NCI-H2081 (cell line): ENCODE measurements around the gene VILL.
"Not testable (repeated sequence)": the region's sequence is repeated elsewhere in the genome, so short reads cannot be mapped to it uniquely, and the experiment has no call there.

ENCODE experiments used
- DNase-seq, 2 experiments: peaks; one replicate each; lab custom pipeline; 2025; lab: John Stamatoyannopoulos, UW

Gene VILL

DNA sequence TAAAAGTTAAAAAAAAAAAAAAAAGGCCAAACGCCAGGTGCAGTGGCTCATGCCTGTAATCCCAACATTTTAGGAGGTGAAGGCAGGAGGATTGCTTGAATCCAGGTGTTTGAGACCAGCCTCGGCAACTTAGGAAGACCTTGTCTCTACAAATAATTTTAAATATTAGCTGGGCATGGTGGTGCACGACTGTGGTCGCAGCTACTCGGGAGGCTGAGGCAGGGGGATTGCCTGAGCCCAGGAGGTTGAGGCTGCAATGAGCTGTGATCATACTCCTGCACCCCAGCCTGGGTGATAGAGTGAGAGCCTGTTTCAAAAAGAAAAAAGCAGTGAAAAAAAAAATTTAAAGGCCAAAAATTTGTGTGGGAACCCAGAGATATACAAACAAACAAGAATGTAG is 45.7 kb downstream of the VILL start:
- no peak for DNase-seq

DNA sequence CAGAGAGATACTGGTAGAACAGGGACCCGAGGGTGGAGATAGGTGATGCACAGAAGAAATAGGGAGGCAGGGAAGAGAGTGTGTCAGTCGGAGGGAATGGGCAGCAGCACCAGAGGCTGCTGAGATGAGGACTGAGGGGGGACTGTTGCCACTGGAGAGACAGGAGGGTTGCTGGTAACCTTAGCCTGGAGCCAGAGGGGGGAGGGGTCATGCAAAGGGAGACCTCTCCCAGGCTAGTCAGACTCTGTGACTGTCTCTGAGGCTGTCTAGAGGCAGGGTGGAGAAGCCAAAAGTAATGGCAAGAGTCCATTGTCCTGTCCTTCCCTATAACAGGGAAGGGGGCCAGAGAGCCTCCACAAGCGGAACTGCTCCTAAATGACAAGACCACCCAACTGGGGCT is 46.3 kb downstream of the VILL start:
- DNase-seq, result no peak

GRCh38 chr3:38038447-38038911 is 47.9 kb downstream of the VILL start:
- DNase-seq, result no peak

- no peak for DNase-seq
Measured at GRCh38 chr3:38039101-38039898, 48.7 kb downstream of the VILL start, which contains the start of gene DLEC1. DLEC1 (plus strand) TSS chr3:38039208; CDS start chr3:38039226, 18 bp downstream.

GRCh38 chr3:38039899-38040261 is 49.3 kb downstream of the VILL start:
- DNase-seq, result no peak

- DNase-seq, result no peak
Measured at GRCh38 chr3:38040401-38040800, 49.8 kb downstream of the VILL start.

- no peak for DNase-seq
Measured at GRCh38 chr3:38043486-38043885, 52.9 kb downstream of the VILL start.

- DNase-seq, result no peak
Measured at GRCh38 chr3:38046027-38046426, 55.4 kb downstream of the VILL start.

DNA sequence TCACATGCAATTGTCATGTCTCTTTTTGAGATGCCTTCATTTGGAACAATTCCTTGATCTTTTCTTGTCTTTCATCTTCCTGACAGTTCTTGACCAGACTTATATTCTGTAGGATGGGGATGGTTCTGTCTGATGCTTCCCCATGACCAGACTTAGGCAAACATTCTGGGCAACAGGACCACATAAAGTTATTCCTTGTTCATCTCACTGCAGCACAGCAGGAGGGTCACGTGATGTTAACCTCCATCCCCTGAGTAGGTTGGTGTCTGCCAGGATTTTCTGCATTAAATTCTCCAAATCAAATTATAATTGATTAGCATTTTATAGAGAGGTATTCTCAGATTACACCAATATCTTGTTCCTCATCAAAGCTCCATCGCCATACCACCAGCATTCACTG is 56.2 kb downstream of the VILL start:
- DNase-seq, result no peak

DNA sequence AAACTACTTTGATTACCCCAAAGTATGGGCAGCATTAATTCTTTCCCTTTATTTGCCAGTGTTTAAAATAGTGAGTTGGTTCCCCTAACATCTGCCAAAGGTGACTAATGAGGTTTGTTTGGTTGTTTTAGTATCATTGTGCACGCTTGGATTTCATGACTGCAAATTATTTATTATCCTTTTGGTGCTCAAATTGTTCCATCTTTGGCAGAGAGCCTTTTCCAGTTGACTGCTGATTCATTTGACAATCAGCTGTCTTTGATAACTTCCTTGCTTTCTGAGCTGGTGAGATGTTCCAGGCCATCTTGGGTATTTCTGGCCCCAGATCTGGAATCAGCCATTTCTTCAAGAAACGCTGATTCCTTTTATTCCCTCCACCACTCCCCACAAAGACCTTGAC is 57.3 kb downstream of the VILL start:
- DNase-seq, result no peak

- DNase-seq, result no peak
Measured at GRCh38 chr3:38049358-38050126, 59.0 kb downstream of the VILL start.

GRCh38 chr3:38051131-38051530 is 60.5 kb downstream of the VILL start:
- no peak for DNase-seq

GRCh38 chr3:38053286-38053685 is 62.7 kb downstream of the VILL start:
- DNase-seq, result not testable (repeated sequence)

DNA sequence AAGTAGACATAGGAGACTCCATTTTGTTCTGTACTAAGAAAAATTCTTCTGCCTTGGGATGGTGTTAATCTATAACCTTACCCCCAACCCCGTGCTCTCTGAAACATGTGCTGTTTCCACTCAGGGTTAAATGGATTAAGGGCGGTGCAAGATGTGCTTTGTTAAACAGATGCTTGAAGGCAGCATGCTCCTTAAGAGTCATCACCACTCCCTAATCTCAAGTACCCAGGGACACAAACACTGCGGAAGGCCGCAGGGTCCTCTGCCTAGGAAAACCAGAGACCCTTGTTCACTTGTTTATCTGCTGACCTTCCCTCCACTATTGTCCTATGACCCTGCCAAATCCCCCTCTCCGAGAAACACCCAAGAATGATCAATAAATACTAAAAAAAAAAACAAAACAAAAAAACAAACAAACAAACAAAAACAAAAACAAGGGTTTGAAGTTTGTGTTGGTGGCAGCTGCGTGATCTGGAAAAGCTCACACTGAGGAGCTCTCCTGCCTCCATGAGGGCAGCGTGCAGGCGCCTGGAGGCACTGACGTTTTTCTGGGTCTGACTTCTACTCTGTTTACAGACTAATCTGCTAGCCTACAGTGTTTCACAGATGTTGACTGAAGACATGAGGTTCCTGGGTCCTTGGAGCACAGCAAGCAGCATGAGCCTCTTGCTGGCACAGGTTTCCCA is 63.4 kb downstream of the VILL start:
- not testable (repeated sequence) for DNase-seq

- no peak for DNase-seq
Measured at GRCh38 chr3:38054499-38055001, 64.0 kb downstream of the VILL start.
